Cardiac fibroblast (primary cell): ENCODE data around the gene DELE1.

Experiments
- DNase-seq, 2 donors: peaks; one replicate each; pipeline versions ENCODE4 v3.0.0 to v3.0.0-alpha.2; 2010; ENCODE audit warnings: low read depth in 2 of 2
- H3K4me3 ChIP-seq, 2 donors: replicated peaks in 1 of 2; 1 replicate in 1 of 2; 2 replicates in 1 of 2; pipeline ENCODE4 v1.5.1; 2011; ENCODE audit warnings: low read depth in 2 of 2, low read length in 2 of 2, mild to moderate bottlenecking in 2 of 2, moderate library complexity in 1 of 2
- CTCF ChIP-seq: IDR thresholded peaks from one replicate; pipeline ENCODE4 v1.5.1; 2011; ENCODE audit warnings: low read depth, mild to moderate bottlenecking, low read length, inconsistent platforms

Gene DELE1

GRCh38 chr5:141906517-141906916, 17.2 kb upstream of the DELE1 start:
- no peak for TF ChIP-seq CTCF
- no peak overlapping the region for H3K4me3 ChIP-seq
- no peak for DNase-seq

- DNase-seq: no peak
- TF ChIP-seq CTCF: no peak
- H3K4me3 ChIP-seq: no peak overlapping the region
Observed at GRCh38 chr5:141906972-141907371, 16.7 kb upstream of the DELE1 start.

GRCh38 chr5:141908796-141909195, 14.9 kb upstream of the DELE1 start:
- peak in 1 of 2 donors; percentile 71 for DNase-seq
- no peak for TF ChIP-seq CTCF
- H3K4me3 ChIP-seq: no peak overlapping the region

- no peak overlapping the region for H3K4me3 ChIP-seq
- no peak for TF ChIP-seq CTCF
- DNase-seq: no peak
Observed at GRCh38 chr5:141909212-141909611, 14.5 kb upstream of the DELE1 start.

GRCh38 chr5:141910271-141910673, 13.4 kb upstream of the DELE1 start:
- no peak overlapping the region for H3K4me3 ChIP-seq
- TF ChIP-seq CTCF: no peak
- DNase-seq: no peak

GRCh38 chr5:141913560-141914198, 10.0 kb upstream of the DELE1 start:
- no peak for DNase-seq
- no peak for TF ChIP-seq CTCF
- H3K4me3 ChIP-seq: peak overlapping the region; percentile 17 to 41

- peak in 1 of 2 donors; percentile 11 for DNase-seq
Observed at GRCh38 chr5:141914199-141914743, 9.4 kb upstream of the DELE1 start.

More at GRCh38 chr5:141914199-141914743, 9.4 kb upstream of the DELE1 start:
- peak overlapping the region; percentile 17 to 41 for H3K4me3 ChIP-seq
- TF ChIP-seq CTCF: peak; percentile 29
